ENCODE data around the gene SOBP.

SOBP gene

GRCh38 chr6:107689951-107690642, 200.2 kb downstream of the SOBP start:
- no peak for DNase-seq (ENCODE audit: low read depth)

GRCh38 chr6:107690643-107691061, 200.7 kb downstream of the SOBP start:
- DNase-seq (ENCODE audit: low read depth): no peak

GRCh38 chr6:107691062-107691751, 201.3 kb downstream of the SOBP start:
- no peak for DNase-seq (ENCODE audit: low read depth)

GRCh38 chr6:107692351-107692750, 202.4 kb downstream of the SOBP start:
- no peak for DNase-seq (ENCODE audit: low read depth)

- no peak for DNase-seq (ENCODE audit: low read depth)
Observed at GRCh38 chr6:107695061-107695720, 205.3 kb downstream of the SOBP start.

- DNase-seq (ENCODE audit: low read depth): no peak
Observed at GRCh38 chr6:107697682-107698081, 207.8 kb downstream of the SOBP start.

- no peak for DNase-seq (ENCODE audit: low read depth)
Observed at GRCh38 chr6:107698146-107698545, 208.2 kb downstream of the SOBP start.

- DNase-seq (ENCODE audit: low read depth): no peak
Observed at GRCh38 chr6:107699254-107699653, 209.3 kb downstream of the SOBP start.

GRCh38 chr6:107699697-107700325, 209.9 kb downstream of the SOBP start:
- no peak for DNase-seq (ENCODE audit: low read depth)

- no peak for DNase-seq (ENCODE audit: low read depth)
Observed at GRCh38 chr6:107703606-107704005, 213.7 kb downstream of the SOBP start.

- DNase-seq (ENCODE audit: low read depth): no peak
Observed at GRCh38 chr6:107704347-107705013, 214.6 kb downstream of the SOBP start.

GRCh38 chr6:107706516-107707115, 216.7 kb downstream of the SOBP start:
- DNase-seq (ENCODE audit: low read depth): no peak

GRCh38 chr6:107707346-107708275, 217.7 kb downstream of the SOBP start:
- no peak for DNase-seq (ENCODE audit: low read depth)

- no peak for DNase-seq (ENCODE audit: low read depth)
Observed at GRCh38 chr6:107708435-107708834, 218.5 kb downstream of the SOBP start.

GRCh38 chr6:107709341-107709740, 219.4 kb downstream of the SOBP start:
- DNase-seq (ENCODE audit: low read depth): no peak

All from T follicular helper cell (primary cell).